Effector memory CD8-positive, alpha-beta T cell (primary cell): ENCODE data around the gene ZNF248.

Source experiments
- ATAC-seq: fragments of 150-1000 bp; cut with Tn5 transposase; replicated peaks from 2 replicates; pipeline ENCODE4 v1.10.0; 2021; ENCODE audit warnings: mild to moderate bottlenecking, moderate library complexity
- DNase-seq, 3 experiments: peaks; one replicate each; pipeline ENCODE4 v3.0.0; 2021
- H3K27ac Mint-ChIP-seq, 2 donors: one replicate each; pipeline ENCODE4 v1.8.0; 2022; ENCODE audit warnings: mild to moderate bottlenecking in 2 of 2, mixed read lengths in 2 of 2, moderate library complexity in 2 of 2
- H3K27me3 Mint-ChIP-seq, 2 donors: one replicate each; pipeline ENCODE4 v1.8.0; 2022; ENCODE audit warnings: mixed read lengths in 2 of 2
- H3K36me3 Mint-ChIP-seq: one replicate; pipeline ENCODE4 v1.8.0; 2022; ENCODE audit warnings: mild to moderate bottlenecking, moderate library complexity, mixed read lengths; ENCODE audit not compliant: insufficient read depth
- H3K4me1 Mint-ChIP-seq, 2 donors: one replicate each; pipeline ENCODE4 v1.8.0; 2022; ENCODE audit warnings: low read depth in 2 of 2, mixed read lengths in 2 of 2
- H3K4me3 Mint-ChIP-seq, 2 donors: one replicate each; pipeline ENCODE4 v1.8.0; 2022; ENCODE audit warnings: mild to moderate bottlenecking in 2 of 2, mixed read lengths in 2 of 2, moderate library complexity in 2 of 2
- H3K9me3 Mint-ChIP-seq, 2 donors: one replicate each; pipeline ENCODE4 v1.8.0; 2022; ENCODE audit warnings: mixed read lengths in 2 of 2
- total RNA-seq, 9 experiments: gene quantifications; one replicate each; lab custom pipeline; 2026; lab: John Stamatoyannopoulos, UW

ZNF248 gene
- 2.7 to 33.7 (median 12.0) reads per million in 9 experiments for total RNA-seq

DNA sequence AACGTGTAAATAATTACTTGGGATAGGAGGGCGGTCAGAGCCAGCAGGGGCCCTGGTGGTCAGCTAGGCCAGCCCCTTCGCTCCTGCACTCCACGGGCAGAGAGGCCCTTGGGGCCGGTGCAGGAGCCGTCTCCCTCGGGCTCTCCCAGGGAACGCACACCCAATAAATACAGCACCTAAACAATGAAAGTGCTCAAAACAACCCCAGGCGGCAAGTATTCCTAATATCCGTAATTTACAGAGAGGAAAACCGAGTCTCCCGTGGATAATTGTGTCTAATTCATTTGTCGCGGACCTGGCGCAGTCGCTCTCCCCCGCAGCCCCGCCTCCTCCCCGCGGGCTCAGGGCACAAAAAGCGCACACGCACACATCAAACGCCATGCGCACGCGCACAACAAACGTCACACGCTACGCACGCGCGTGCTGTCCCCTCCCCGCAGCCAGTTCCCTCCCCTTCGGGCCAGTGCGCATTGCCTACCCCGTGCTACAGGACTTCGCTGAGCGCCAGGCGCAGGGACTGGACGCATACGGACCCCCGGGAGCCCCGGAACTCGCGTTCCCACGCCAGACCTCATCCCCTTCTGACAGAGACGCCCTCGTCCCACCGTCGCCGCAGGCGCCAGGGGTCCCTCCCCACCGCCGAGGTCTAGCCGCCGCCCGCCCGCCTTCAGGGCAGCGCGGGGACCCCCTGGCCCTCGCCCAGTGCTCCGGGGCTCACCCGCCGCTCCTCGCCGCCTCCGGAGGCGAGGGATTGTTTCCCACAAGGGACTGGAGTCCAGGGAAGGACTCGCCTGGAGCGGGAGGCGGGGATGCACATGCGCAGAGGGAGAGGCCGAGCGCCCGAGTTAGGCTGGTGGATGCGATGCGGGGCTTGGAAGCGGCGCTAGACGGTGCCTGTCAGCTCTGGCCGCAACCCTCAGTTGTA lies at the start of gene ZNF248:
Gene ZNF248 (minus strand): TSS at position 324 of the 925 bp plus-strand sequence. CDS start 1,300 bp downstream, outside the sequence.
- Mint-ChIP-seq H3K27me3 (no peaks in the 10 kb centered on the region), H3K27ac (peak within 1 kb of the TSS; percentile 91 to 97), H3K36me3 (peaks cover 13% of the 10 kb centered on the region), H3K4me1 (peaks cover 21 to 33% of the 10 kb centered on the region in 2 donors), H3K4me3 (peak within 1 kb of the TSS; percentile 85 to 93), H3K9me3 (no peaks in the 10 kb centered on the region)
- peak; percentile 92 for ATAC-seq
- DNase-seq, result peak; percentile 93 to 94 (median 94)

DNA sequence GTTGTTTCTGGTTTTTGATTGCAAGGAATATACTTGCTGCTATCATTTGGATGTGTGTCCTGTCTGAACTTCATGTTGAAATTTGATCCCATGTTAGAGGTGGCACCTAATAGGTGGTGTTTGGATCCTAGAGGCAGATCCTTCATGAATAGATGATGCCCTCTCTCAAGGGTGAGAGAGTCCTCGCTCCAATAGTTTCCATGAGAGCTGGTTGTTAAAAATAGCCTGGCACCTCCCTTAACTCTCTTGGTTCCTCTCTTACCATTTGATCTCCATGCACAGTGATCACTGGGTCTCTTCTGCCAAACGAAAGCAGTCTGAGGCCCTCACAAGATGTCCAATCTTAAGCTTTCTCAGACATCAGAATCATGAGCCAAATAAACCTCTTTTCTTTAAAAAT lies 49.0 kb upstream of the ZNF248 start:
- ATAC-seq (no peak), DNase-seq (no peak)
- H3K4me1 Mint-ChIP-seq, result no peaks in the 10 kb centered on the region
- H3K27me3 Mint-ChIP-seq, result no peaks in the 10 kb centered on the region
- H3K36me3 Mint-ChIP-seq, result no peaks in the 10 kb centered on the region
- H3K9me3 Mint-ChIP-seq, result no peaks in the 10 kb centered on the region
- no peak overlapping the region for H3K27ac Mint-ChIP-seq
- H3K4me3 Mint-ChIP-seq, result no peak overlapping the region

DNA sequence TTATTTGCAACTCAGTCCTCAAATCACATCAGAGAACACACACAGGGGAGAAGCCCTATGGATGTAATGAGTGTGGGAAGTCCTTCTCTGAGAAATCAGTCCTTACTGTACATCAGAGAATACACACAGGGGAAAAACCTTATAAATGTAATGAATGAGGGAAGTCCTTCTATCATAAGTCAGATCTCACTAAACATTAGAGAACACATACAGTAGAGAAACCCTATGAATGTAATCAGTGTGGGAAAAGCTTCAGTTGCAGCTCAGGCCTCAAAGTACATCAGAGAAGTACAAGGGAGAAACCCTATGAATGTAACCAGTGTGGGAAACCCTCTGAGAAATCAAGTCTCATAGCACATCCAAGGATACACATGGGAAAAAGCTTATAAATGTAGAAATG lies 39.0 kb upstream of the ZNF248 start:
- H3K27ac Mint-ChIP-seq, result no peak overlapping the region
- no peaks in the 10 kb centered on the region for H3K36me3 Mint-ChIP-seq
- H3K4me3 Mint-ChIP-seq, result no peak overlapping the region
- peaks cover 8 to 9% of the 10 kb centered on the region in 2 donors for H3K9me3 Mint-ChIP-seq
- DNase-seq (no peak), ATAC-seq (no peak)
- H3K27me3 Mint-ChIP-seq, result peaks cover 0 to 3% of the 10 kb centered on the region in 2 donors
- no peaks in the 10 kb centered on the region for H3K4me1 Mint-ChIP-seq

DNA sequence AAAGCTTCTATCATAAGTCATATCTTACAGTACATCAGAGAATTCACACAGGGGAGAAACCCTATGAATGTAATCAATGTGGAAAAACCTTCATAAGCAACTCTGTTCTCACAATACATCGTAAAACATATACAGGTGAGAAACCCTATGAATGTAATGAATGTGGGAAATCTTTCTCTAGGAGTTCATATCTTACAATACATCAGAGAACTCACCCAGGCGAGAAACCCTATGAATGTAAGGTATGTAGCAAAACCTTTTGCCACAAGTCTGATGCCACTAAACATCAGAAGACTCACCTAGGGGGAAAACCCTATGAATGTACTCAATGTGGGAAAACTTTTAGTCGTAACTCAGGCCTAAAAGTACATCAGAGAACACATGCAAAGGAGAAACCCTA lies 38.3 kb upstream of the ZNF248 start:
- Mint-ChIP-seq H3K27ac (no peak overlapping the region), H3K4me1 (no peaks in the 10 kb centered on the region), H3K27me3 (peaks cover 0 to 8% of the 10 kb centered on the region in 2 donors), H3K9me3 (peaks cover 15 to 17% of the 10 kb centered on the region in 2 donors), H3K36me3 (no peaks in the 10 kb centered on the region), H3K4me3 (no peak overlapping the region)
- no peak for ATAC-seq
- no peak for DNase-seq

DNA sequence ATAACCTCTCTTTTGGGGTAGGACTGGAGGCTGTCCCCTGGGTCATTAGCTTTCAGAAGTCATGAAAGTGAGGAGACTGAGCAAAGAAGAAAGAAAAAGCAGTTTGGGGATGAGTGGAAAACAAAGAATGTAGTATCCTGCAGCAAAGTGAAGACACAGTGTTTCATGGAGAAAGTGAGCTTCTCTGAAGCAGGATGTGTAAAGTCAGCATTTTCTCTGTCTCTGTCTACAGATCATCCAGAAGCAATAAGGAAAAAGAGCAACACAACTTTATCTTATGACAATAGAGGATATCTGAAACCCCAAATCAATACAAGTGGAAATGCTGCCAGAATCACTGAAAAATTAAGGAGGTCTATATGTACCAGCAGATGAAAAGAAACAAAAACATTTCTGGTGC lies 28.4 kb upstream of the ZNF248 start:
- H3K9me3 Mint-ChIP-seq, result peaks cover 4% of the 10 kb centered on the region in 2 donors
- no peak for DNase-seq
- H3K36me3 Mint-ChIP-seq, result no peaks in the 10 kb centered on the region
- H3K4me3 Mint-ChIP-seq, result no peak overlapping the region
- no peaks in the 10 kb centered on the region for H3K27me3 Mint-ChIP-seq
- no peaks in the 10 kb centered on the region for H3K4me1 Mint-ChIP-seq
- no peak overlapping the region for H3K27ac Mint-ChIP-seq
- no peak for ATAC-seq

DNA sequence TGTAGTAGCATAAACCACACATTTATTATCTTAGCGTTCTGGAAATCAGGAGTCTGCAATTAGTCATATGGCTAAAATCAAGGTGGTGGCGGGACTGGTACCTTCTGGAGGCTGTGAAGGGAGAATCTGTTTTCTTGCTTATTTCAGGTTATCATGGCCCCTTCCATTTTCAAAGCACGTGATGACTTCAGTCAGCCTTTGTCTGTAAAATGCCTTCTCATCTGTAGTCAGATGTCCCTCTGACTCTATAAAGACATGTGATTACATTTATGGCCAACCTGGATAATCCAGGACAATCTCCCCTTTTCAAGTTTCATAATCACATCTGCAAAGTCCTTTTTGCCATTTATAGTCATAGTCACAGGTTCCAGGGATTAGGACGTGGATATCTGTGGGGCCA lies 15.5 kb upstream of the ZNF248 start:
- Mint-ChIP-seq H3K4me3 (no peak overlapping the region), H3K27me3 (no peaks in the 10 kb centered on the region), H3K27ac (no peak overlapping the region), H3K9me3 (no peaks in the 10 kb centered on the region), H3K36me3 (no peaks in the 10 kb centered on the region), H3K4me1 (no peaks in the 10 kb centered on the region)
- no peak for ATAC-seq
- no peak for DNase-seq

DNA sequence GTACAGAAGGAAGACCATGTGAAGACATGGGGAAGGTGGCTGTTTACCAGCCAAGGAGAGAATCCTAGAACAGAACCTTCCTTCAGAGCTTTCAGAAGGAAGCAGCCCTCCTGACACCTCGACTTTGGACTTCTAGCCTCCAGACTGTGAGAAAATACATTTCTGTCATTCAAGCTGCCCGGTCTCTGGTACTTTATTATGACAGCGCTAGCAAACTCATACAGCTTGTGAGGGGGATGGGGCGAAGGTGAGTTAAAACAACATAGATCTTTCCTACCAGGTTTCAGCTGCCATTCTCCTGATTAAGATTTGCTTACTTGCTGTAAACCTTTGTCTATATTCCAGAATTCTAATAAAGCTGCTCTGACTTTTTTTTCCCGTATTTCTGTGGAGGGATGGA lies 14.9 kb upstream of the ZNF248 start:
- Mint-ChIP-seq H3K27ac (no peak overlapping the region), H3K4me1 (no peaks in the 10 kb centered on the region)

DNA sequence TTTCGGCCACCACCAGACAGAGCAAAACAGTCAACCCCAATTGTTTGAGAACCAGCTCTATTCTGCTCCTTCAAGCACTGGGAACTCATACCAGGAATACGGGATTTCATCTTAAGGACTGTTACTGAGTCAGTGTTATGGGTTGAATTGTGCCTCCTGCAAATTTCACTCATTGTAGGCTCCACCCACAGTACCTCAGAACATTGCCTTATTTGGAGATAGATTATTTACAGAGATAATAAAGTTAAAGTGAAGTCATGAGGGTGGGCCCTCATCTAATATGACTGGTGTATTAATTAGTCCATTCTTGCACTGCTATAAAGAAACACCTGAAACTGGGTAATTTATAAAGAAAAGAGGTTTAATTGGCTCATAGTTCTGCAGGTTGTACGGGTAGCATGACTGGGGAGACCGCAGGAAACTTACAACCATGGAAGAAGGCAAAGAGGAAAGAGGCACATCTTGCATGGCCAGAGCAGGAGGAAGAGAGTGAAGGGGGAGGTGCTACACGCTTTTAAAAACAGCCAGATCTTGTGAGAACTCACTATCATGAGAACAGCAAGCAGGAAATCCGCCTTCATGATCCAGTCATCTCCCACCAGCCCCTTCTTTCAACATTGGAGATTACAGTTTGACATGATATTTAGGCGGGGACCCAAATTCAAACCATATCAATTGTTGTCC lies 14.3 kb upstream of the ZNF248 start:
- no peaks in the 10 kb centered on the region for H3K36me3 Mint-ChIP-seq
- no peaks in the 10 kb centered on the region for H3K27me3 Mint-ChIP-seq
- no peak overlapping the region for H3K4me3 Mint-ChIP-seq
- no peaks in the 10 kb centered on the region for H3K4me1 Mint-ChIP-seq
- H3K9me3 Mint-ChIP-seq, result no peaks in the 10 kb centered on the region
- DNase-seq, result no peak
- no peak for ATAC-seq
- H3K27ac Mint-ChIP-seq, result no peak overlapping the region

More for the DNA sequence above, 14.9 kb upstream of the ZNF248 start:
- ATAC-seq (no peak), DNase-seq (no peak)
- no peaks in the 10 kb centered on the region for H3K9me3 Mint-ChIP-seq
- H3K27me3 Mint-ChIP-seq, result no peaks in the 10 kb centered on the region
- no peaks in the 10 kb centered on the region for H3K36me3 Mint-ChIP-seq
- no peak overlapping the region for H3K4me3 Mint-ChIP-seq

DNA sequence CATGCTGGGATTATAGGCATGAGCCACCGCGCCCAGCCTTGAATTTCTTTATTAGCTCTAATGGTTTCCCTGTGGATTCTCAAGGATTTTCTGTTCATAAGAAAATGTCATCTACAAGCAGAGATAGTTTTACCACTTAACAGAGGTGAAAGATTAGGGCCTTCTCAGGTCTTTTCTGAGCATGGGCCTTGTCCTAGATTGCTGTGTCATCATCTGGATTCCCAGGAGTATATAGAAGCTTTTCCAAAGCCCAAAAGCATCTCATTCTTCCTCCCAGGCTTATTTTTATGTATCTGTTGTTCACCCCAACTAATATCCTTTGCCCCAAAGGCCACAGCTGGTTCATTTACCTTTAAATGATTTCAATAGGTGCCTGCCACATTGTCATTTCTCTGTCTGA lies 13.7 kb upstream of the ZNF248 start:
- H3K36me3 Mint-ChIP-seq, result no peaks in the 10 kb centered on the region
- H3K4me1 Mint-ChIP-seq, result no peaks in the 10 kb centered on the region
- no peak overlapping the region for H3K4me3 Mint-ChIP-seq
- H3K27me3 Mint-ChIP-seq, result no peaks in the 10 kb centered on the region
- no peak overlapping the region for H3K27ac Mint-ChIP-seq
- no peaks in the 10 kb centered on the region for H3K9me3 Mint-ChIP-seq
- ATAC-seq, result no peak
- DNase-seq, result no peak

DNA sequence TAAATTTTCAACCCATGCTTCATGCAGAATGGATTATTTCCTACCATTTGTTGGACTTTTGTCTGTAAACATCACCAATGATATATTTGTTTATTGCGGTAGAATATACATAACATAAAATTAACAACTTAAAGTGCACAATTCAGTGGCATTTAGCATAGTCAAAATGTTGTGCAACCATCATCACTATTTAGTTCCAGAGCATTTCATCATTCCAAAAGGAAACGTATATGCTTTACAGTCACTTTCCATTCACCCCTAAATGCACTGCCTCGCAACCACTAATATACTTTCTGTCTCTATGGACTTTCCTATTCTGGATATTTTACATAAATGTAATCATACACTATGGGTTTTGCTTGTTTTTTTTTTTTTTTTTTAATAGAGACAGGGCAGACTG lies 11.4 kb upstream of the ZNF248 start:
- no peaks in the 10 kb centered on the region for H3K27me3 Mint-ChIP-seq
- H3K4me3 Mint-ChIP-seq, result no peak overlapping the region
- H3K27ac Mint-ChIP-seq, result no peak overlapping the region
- no peaks in the 10 kb centered on the region for H3K4me1 Mint-ChIP-seq
- no peak for ATAC-seq
- H3K9me3 Mint-ChIP-seq, result no peaks in the 10 kb centered on the region
- no peaks in the 10 kb centered on the region for H3K36me3 Mint-ChIP-seq
- no peak for DNase-seq

DNA sequence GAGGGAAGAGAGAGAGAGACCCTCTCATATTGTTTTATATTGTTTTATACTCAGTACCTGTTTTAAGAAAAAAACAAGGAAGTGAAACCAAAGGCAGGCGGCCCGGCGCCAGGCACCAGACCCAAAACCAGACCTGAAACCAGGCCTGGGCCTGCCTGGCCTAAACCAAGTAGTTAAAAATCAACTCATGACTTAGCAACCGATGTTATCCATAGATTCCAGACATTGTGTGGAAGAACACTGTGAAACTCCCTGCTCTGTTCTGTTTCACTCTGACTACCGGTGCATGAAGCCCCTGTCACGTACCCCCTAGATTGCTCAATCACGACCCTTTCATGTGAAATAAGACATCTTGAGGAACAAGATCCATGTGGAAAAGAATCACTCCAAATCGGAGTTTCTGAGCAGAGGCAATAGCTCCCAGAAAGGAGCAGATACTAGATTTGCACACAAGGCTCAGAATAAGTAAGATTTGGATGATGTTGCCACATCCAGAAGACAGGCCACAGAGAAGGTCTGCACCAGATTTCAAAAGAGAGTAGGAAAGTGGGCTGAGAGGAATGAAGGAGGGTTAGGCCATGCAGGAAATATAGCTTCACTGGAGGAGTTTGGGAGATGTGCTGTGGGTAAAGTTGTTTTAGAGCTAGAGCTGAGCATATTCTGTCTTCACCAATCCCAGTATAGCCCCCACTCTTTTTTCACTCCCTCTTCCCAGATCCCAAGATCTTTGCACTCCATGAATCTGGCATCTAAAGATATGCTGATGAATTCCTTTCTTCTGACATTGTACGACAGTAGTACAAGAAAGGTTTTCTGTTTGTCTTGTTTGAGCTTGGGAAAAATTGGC lies 8.8 kb upstream of the ZNF248 start:
- H3K9me3 Mint-ChIP-seq, result no peaks in the 10 kb centered on the region
- H3K27ac Mint-ChIP-seq, result no peak overlapping the region
- no peaks in the 10 kb centered on the region for H3K4me1 Mint-ChIP-seq
- H3K27me3 Mint-ChIP-seq, result no peaks in the 10 kb centered on the region
- H3K4me3 Mint-ChIP-seq, result no peak overlapping the region
- no peak for DNase-seq
- ATAC-seq, result no peak
- no peaks in the 10 kb centered on the region for H3K36me3 Mint-ChIP-seq

DNA sequence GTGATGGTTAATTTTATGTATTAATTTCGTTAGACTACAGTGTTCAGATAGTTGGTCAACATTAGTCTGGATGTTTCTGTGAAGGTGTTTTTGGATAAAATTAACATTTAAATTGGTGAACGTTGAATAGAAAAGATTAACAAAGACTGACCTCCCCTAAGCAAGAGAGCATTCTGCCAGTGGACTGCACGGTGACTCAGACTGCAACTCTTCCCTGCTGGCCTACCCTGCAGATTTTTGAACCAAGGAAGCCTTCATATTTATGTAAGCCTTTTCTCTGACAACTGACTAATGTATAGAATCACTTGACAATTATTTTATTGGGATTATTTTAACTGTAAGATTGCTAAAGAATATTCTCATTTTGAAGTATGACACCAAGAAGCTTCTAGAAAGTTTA lies 7.9 kb upstream of the ZNF248 start:
- no peaks in the 10 kb centered on the region for H3K4me1 Mint-ChIP-seq
- H3K4me3 Mint-ChIP-seq, result no peak overlapping the region
- no peaks in the 10 kb centered on the region for H3K36me3 Mint-ChIP-seq
- ATAC-seq (no peak), DNase-seq (no peak)
- H3K27me3 Mint-ChIP-seq, result no peaks in the 10 kb centered on the region
- no peak overlapping the region for H3K27ac Mint-ChIP-seq
- no peaks in the 10 kb centered on the region for H3K9me3 Mint-ChIP-seq

DNA sequence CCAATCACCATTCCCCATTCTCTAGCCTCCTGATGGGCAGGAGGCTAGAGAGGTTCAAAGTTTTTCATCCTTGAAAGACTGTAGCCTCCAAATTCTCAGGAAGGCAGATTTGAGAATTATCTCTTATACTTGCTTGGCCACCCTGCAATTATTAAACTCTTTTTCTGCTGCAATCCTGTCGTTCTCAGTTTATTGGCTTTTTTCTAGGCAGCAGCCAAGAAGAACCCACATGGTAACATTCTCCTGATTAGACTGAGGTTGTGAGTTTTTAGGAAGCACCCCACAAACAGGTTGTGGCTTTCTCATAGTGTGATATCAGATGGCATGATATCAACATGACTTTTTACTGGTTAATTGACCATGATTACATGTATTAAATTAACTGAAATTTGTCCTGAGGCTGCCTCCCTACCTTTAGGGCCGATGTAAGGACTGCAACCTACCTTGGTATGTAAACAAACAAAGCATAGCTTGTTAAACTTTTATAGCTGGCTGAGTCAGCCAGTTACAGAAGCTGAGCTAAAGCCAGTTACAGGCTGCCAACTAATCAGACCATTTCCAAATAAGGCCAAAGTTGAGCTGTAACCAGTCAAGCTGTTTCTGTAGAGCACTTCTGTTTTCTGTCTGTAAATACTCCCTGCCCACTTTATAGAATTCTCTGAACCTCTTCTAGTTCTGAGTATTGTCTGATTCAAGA lies 3.2 kb upstream of the ZNF248 start:
- peaks cover 14 to 19% of the 10 kb centered on the region in 2 donors for H3K4me1 Mint-ChIP-seq
- ATAC-seq, result no peak
- no peaks in the 10 kb centered on the region for H3K9me3 Mint-ChIP-seq
- no peak for DNase-seq
- no peak overlapping the region for H3K27ac Mint-ChIP-seq
- H3K27me3 Mint-ChIP-seq, result no peaks in the 10 kb centered on the region
- H3K36me3 Mint-ChIP-seq, result peaks cover 13% of the 10 kb centered on the region
- no peak overlapping the region for H3K4me3 Mint-ChIP-seq
